ENCODE measurements around the gene RNF166. TPM values are rescaled to one million over a fixed set of nuclear protein-coding genes. Genes with fewer than 3 reads are reported as not detected.
A peak's percentile ranks its signal among the peaks of the same experiment; 100 is the strongest.

The RNF166 gene
- total and polyA plus RNA-seq, 2 of the 13 experiments (the other 11 are each of a cell fraction or from before 2014, with no cell fraction given): 21.4 to 23.0 TPM

GRCh38 chr16:88705076-88705684 is 1.0 kb downstream of the RNF166 start:
- BruUV-seq (replicated peaks): TSS peak; percentile 71
- peaks cover 80% of the 10 kb centered on the region for H3K4me1 ChIP-seq (ENCODE audit: insufficient read depth, low read length)
- in situ Hi-C loops (cut with HindIII; ENCODE audit: extremely low pct_ligation_motif_present, low pct_unique_long_range_greater_than_20kb) (no loop called here), intact Hi-C loops (cut with micrococcal nuclease; ENCODE audit: unreplicated experiment) (no loop called here)
- H2AFZ ChIP-seq (ENCODE audit: low read length): no peak overlapping the region
- peak overlapping the region; percentile 22 for H3K27ac ChIP-seq (ENCODE audit: extremely low read length, insufficient read depth, low read length)
- ATAC-seq (no peak), FAIRE-seq (peak; percentile 44), DNase-seq (ENCODE audit: low spot score) (no peak)
- H3K4me3 ChIP-seq (replicated peaks in 1 of 3; ENCODE audit: insufficient read depth in 1 of 3, low read depth in 2 of 3, low read length in 3 of 3): peak overlapping the region; percentile 82 to 99 (median 83)
- WGBS (ENCODE audit: low lambda C conversion rate): 24% methylated on average over 8 of the region's 9 CpGs
- H3K9ac ChIP-seq (ENCODE audit: insufficient read depth, low read depth, low read length): peak overlapping the region; percentile 92
- H3K27me3 ChIP-seq (ENCODE audit: control insufficient read depth in 1 of 2, insufficient read depth in 2 of 2, low read length in 2 of 2): peaks cover 0 to 3% of the 10 kb centered on the region in 2 experiments; a peak in 1 of 5 replicates
- ChIA-PET CTCF (ENCODE audit: low intra/inter-chr PET ratio, low total read pairs) (interaction anchor here (1.0 kb wide), 1 partner anchor 134 kb away, joined by 4 read pairs; no protein-coding TSS in a partner anchor), POLR2A (interaction anchor here (0.6 to 1.4 kb wide), 3 partner anchors 18 to 68 kb away, joined by 3 to 5 read pairs (median 3); partner anchors contain the start of gene MVD)
- H4K20me1 ChIP-seq (ENCODE audit: insufficient read depth, low read length): no peaks in the 10 kb centered on the region
- H3K4me2 ChIP-seq (ENCODE audit: low read depth, low read length): peak overlapping the region; percentile 93
- peaks cover 31% of the 10 kb centered on the region for H3K79me2 ChIP-seq (ENCODE audit: insufficient read depth, low read length)
- H3K36me3 ChIP-seq (replicated peaks in 1 of 2; ENCODE audit: control insufficient read depth in 1 of 2, insufficient read depth in 2 of 2, low read length in 2 of 2): no peaks in the 10 kb centered on the region; a peak in 1 of 5 replicates
- H3K9me3 ChIP-seq (ENCODE audit: low read length): no peaks in the 10 kb centered on the region
- no peak for TF ChIP-seq SNAPC4 (CRISPR knock-in tag; IDR thresholded peaks at IDR 0.05)
- TF ChIP-seq ZNF281 (CRISPR knock-in tag; IDR thresholded peaks at IDR 0.05; ENCODE audit: borderline replicate concordance): no peak
- TF ChIP-seq ZNF414 (CRISPR knock-in tag; IDR thresholded peaks at IDR 0.05): 0 out of 2 replicates have a peak, but pooled peaks have one; percentile 22
- TF ChIP-seq ZBTB3 (CRISPR knock-in tag; IDR thresholded peaks at IDR 0.05; ENCODE audit: borderline replicate concordance, low read depth): no peak
- no peak for TF ChIP-seq ZNF232 (CRISPR knock-in tag; IDR thresholded peaks at IDR 0.05; ENCODE audit: borderline replicate concordance)
- TF ChIP-seq TBX2 (CRISPR knock-in tag; IDR thresholded peaks at IDR 0.05; ENCODE audit: borderline replicate concordance): peak; percentile 54
- no peak for TF ChIP-seq ZFP90 (CRISPR knock-in tag; IDR thresholded peaks at IDR 0.05; ENCODE audit: borderline replicate concordance)
- TF ChIP-seq KDM5B (CRISPR knock-in tag; IDR thresholded peaks at IDR 0.05; ENCODE audit: borderline replicate concordance): 0 out of 2 replicates have a peak, but pooled peaks have one; percentile 24
